CD14-positive monocyte (primary cell): Measurements from ENCODE around the gene MUC5B. TPM values are rescaled to one million over a fixed set of nuclear protein-coding genes. Genes with fewer than 3 reads are reported as not detected.

Experiments used
- DNase-seq, 3 donors: peaks; one replicate each; pipeline ENCODE4 v3.0.0-alpha.2; 2011 to 2022
- H2AFZ ChIP-seq: 2 replicates; pipeline ENCODE4 v1.6.0; 2012; ENCODE audit warnings: mild to moderate bottlenecking, low read depth, low read length, inconsistent platforms; ENCODE audit not compliant: insufficient read depth, poor library complexity, severe bottlenecking
- H3K27ac ChIP-seq, 2 donors: 1 replicate in 1 of 2; 2 replicates in 1 of 2; pipeline ENCODE4 v1.5.1; 2012 to 2013; ENCODE audit warnings: low read length in 2 of 2, control low read depth in 1 of 2, inconsistent platforms in 1 of 2, low read depth in 1 of 2, mild to moderate bottlenecking in 1 of 2
- H3K27me3 ChIP-seq, 2 donors: one replicate each; pipeline versions ENCODE4 v1.6.0 to v1.6.1; 2011 to 2013; ENCODE audit warnings: low read length in 2 of 2; ENCODE audit not compliant: control insufficient read depth in 2 of 2, insufficient read depth in 2 of 2
- H3K36me3 ChIP-seq, 2 donors: replicated peaks in 1 of 2; 1 replicate in 1 of 2; 2 replicates in 1 of 2; pipeline versions ENCODE4 v1.5.1 to v1.6.1; 2012 to 2013; ENCODE audit warnings: low read length in 2 of 2, control low read depth in 1 of 2, inconsistent platforms in 1 of 2, mild to moderate bottlenecking in 1 of 2; ENCODE audit not compliant: insufficient read depth in 2 of 2, control insufficient read depth in 1 of 2
- H3K4me1 ChIP-seq, 2 donors: 1 replicate in 1 of 2; 2 replicates in 1 of 2; pipeline versions ENCODE4 v1.5.1 to v1.6.1; 2012 to 2013; ENCODE audit warnings: low read length in 2 of 2, control low read depth in 1 of 2, inconsistent platforms in 1 of 2, mild to moderate bottlenecking in 1 of 2, moderate library complexity in 1 of 2; ENCODE audit not compliant: insufficient read depth in 2 of 2, control insufficient read depth in 1 of 2
- H3K4me2 ChIP-seq: replicated peaks from 2 replicates; pipeline ENCODE3; 2012; ENCODE audit warnings: low read length, moderate library complexity, mild to moderate bottlenecking; ENCODE audit not compliant: poor library complexity, severe bottlenecking; ENCODE audit errors: extremely low read depth
- H3K4me3 ChIP-seq, 3 experiments: fragments of 200-600 bp in 1 of 3; sonication (generic) in 1 of 3; replicated peaks in 1 of 3; 1 replicate in 2 of 3; 2 replicates in 1 of 3; pipeline ENCODE4 v1.5.1; 2011 to 2013; ENCODE audit warnings: low read length in 3 of 3, mild to moderate bottlenecking in 3 of 3, control low read depth in 2 of 3, low read depth in 2 of 3, inconsistent platforms in 1 of 3, moderate library complexity in 1 of 3
- H3K79me2 ChIP-seq: 2 replicates; pipeline ENCODE4 v1.6.0; 2012; ENCODE audit warnings: mild to moderate bottlenecking, control low read depth, inconsistent platforms, low read length, moderate library complexity; ENCODE audit not compliant: insufficient read depth
- H3K9ac ChIP-seq: 2 replicates; pipeline ENCODE4 v1.6.0; 2017; ENCODE audit warnings: low read length, mild to moderate bottlenecking; ENCODE audit not compliant: insufficient read depth, poor library complexity, severe bottlenecking
- H3K9me3 ChIP-seq, 2 donors: replicated peaks in 1 of 2; 1 replicate in 1 of 2; 2 replicates in 1 of 2; pipeline versions ENCODE4 v1.5.1 to v1.6.1; 2012 to 2013; ENCODE audit warnings: low read length in 2 of 2, control low read depth in 1 of 2; ENCODE audit not compliant: control insufficient read depth in 1 of 2, insufficient read depth in 1 of 2
- H4K20me1 ChIP-seq: 2 replicates; pipeline ENCODE4 v1.6.0; 2012; ENCODE audit warnings: mild to moderate bottlenecking, low read length, control low read depth, moderate library complexity; ENCODE audit not compliant: insufficient read depth
- H3K27ac Mint-ChIP-seq, 7 donors: one replicate each; pipeline ENCODE4 v1.8.0; 2020; ENCODE audit warnings: mild to moderate bottlenecking in 7 of 7, mixed read lengths in 7 of 7, moderate library complexity in 6 of 7, inconsistent platforms in 2 of 7
- H3K27me3 Mint-ChIP-seq, 3 donors: one replicate each; pipeline ENCODE4 v1.8.0; 2021 to 2022; ENCODE audit warnings: low read depth in 3 of 3, mild to moderate bottlenecking in 3 of 3, mixed read lengths in 3 of 3, moderate library complexity in 3 of 3, inconsistent platforms in 1 of 3
- H3K36me3 Mint-ChIP-seq, 2 donors: one replicate each; pipeline ENCODE4 v1.8.0; 2020; ENCODE audit warnings: mixed read lengths in 2 of 2, inconsistent platforms in 1 of 2, mild to moderate bottlenecking in 1 of 2
- H3K4me1 Mint-ChIP-seq: one replicate; pipeline ENCODE4 v1.8.0; 2020; ENCODE audit warnings: mild to moderate bottlenecking, mixed read lengths
- H3K4me3 Mint-ChIP-seq, 2 donors: one replicate each; pipeline ENCODE4 v1.8.0; 2020; ENCODE audit warnings: mild to moderate bottlenecking in 2 of 2, mixed read lengths in 2 of 2, moderate library complexity in 1 of 2
- H3K9me3 Mint-ChIP-seq, 7 donors: one replicate each; pipeline ENCODE4 v1.8.0; 2020 to 2022; ENCODE audit warnings: mixed read lengths in 7 of 7, mild to moderate bottlenecking in 6 of 7, moderate library complexity in 6 of 7, inconsistent platforms in 2 of 7
- WGBS: methylation state at CpG from one replicate; pipeline ENCODE4 v1.1.5; 2013; ENCODE audit warnings: missing lambda C conversion rate; ENCODE audit not compliant: insufficient coverage; 5-methylcytosine and 5-hydroxymethylcytosine counted together
- intact Hi-C, 2 donors: fragments of 100-400 bp; cut with micrococcal nuclease; formaldehyde crosslinking; loops; one replicate each; pipeline versions ENCODE4 v1.15.0 to v1.15.1; 2023
- polyA plus RNA-seq, 3 donors: library from polyadenylated mRNA; depleted of rRNA in 1 of 3; unstranded in 2 of 3; stranded (reverse) in 1 of 3; fragments of 300-500 nt in 2 of 3; fragments of >200 nt in 1 of 3; fragmentation: Illumina TruSeq in 2 of 3; gene quantifications; 1 replicate in 2 of 3; 2 replicates in 1 of 3; pipeline ENCODE4 v1.2.3, GENCODE V29; 2012 to 2021
- TF ChIP-seq, protein P1 (sequence below): fragments of 200-600 bp; IDR thresholded peaks from one replicate; pipeline ENCODE4 v1.8.0; 2022; ENCODE audit warnings: antibody characterized with exemption, mild to moderate bottlenecking

MUC5B gene
- polyA plus RNA-seq, 3 donors: not detected

DNA sequence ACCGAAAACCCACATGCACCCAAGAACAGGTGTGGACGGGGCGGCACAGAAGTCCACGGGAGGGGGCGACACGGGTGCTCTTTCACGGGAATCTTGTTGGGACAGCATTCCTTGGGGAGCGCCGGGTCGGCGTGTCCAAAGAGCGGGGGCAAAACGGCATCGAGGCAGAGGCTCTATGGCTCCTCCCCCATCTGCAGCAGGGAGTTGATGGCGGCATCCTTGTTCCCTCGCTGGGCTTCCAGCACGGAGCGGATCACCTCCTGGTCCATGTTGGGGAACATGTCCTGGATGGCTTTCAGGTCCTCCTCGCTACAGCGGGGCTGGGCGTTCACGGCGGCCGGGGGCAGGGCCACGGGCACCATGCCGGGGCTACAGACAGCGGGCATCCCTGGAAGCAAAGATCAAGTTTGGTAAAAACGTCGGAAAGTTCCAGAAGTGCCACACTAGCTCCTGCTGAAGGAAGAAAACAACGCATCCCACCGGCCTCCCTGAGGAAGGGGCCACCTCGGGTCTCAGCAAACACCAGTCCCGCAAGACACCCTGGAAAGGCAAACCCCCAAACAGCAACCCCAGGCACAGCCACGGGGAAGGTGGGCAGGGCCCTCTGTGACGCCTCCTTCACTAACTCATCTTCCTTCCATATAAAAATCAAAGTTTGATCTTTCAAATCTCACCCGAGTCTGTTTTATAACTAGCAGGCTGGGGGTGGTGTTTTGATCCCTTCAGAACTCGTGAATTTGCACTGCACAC lies 54.2 kb downstream of the MUC5B start:
- H3K4me1 ChIP-seq: no peaks in the 10 kb centered on the region
- H3K9me3 ChIP-seq: no peaks in the 10 kb centered on the region
- no peaks in the 10 kb centered on the region for H3K4me1 Mint-ChIP-seq
- H3K4me3 ChIP-seq: no peak overlapping the region
- TF ChIP-seq, protein P1, sequence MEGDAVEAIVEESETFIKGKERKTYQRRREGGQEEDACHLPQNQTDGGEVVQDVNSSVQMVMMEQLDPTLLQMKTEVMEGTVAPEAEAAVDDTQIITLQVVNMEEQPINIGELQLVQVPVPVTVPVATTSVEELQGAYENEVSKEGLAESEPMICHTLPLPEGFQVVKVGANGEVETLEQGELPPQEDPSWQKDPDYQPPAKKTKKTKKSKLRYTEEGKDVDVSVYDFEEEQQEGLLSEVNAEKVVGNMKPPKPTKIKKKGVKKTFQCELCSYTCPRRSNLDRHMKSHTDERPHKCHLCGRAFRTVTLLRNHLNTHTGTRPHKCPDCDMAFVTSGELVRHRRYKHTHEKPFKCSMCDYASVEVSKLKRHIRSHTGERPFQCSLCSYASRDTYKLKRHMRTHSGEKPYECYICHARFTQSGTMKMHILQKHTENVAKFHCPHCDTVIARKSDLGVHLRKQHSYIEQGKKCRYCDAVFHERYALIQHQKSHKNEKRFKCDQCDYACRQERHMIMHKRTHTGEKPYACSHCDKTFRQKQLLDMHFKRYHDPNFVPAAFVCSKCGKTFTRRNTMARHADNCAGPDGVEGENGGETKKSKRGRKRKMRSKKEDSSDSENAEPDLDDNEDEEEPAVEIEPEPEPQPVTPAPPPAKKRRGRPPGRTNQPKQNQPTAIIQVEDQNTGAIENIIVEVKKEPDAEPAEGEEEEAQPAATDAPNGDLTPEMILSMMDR: no peak
- DNase-seq: no peak
- no peaks in the 10 kb centered on the region for H3K27me3 ChIP-seq
- 96% methylated on average over 35 of the region's 37 CpGs for WGBS
- H3K9me3 Mint-ChIP-seq: peaks cover 0 to 3% (median 0%) of the 10 kb centered on the region in 7 donors
- H3K9ac ChIP-seq: no peak overlapping the region
- no peak overlapping the region for H3K4me3 Mint-ChIP-seq
- H2AFZ ChIP-seq: no peak overlapping the region
- peaks cover 82 to 89% of the 10 kb centered on the region in 2 donors for H3K36me3 ChIP-seq
- no peak overlapping the region for H3K27ac ChIP-seq
- peaks cover 60 to 88% of the 10 kb centered on the region in 2 donors for H3K36me3 Mint-ChIP-seq
- H3K79me2 ChIP-seq: peaks cover 12% of the 10 kb centered on the region
- H3K27ac Mint-ChIP-seq: no peak overlapping the region
- H4K20me1 ChIP-seq: peaks cover 92% of the 10 kb centered on the region
- H3K4me2 ChIP-seq: no peak overlapping the region
- H3K27me3 Mint-ChIP-seq: peaks cover 0 to 3% (median 0%) of the 10 kb centered on the region in 3 donors
- intact Hi-C loops: no loop called here

DNA sequence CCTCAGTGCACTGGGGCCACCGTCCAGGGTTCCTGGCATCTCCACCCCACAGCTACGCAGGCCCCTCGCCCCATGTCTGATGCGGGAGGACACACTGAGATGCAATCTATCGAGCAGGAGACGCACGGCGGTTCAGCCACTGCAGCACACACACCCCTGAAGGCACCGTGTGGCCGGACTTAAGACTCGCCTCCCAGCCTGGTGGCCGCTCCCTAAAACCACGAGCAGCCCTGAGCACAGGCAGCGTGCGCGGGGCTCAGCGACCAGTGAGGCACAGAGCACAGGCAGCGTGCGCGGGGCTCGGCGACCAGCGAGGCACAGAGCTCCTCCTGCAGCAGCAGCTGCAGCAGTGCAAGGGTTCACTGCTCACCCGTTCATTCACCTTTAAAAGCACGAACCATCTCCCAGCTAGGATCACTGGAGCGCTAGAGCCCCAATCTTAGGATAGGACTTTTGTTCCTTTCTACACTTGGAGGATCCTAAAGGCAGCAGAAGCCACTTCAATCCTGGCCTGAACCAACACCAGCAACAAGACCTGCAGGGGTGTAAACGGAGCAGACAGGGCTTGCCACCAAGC lies 55.2 kb downstream of the MUC5B start:
- no peak overlapping the region for H3K27ac ChIP-seq
- peaks cover 12% of the 10 kb centered on the region for H3K79me2 ChIP-seq
- Mint-ChIP-seq H3K9me3 (peaks cover 0 to 3% (median 0%) of the 10 kb centered on the region in 7 donors), H3K27ac (no peak overlapping the region), H3K4me3 (no peak overlapping the region), H3K36me3 (peaks cover 64 to 87% of the 10 kb centered on the region in 2 donors), H3K27me3 (peaks cover 0 to 3% (median 0%) of the 10 kb centered on the region in 3 donors), H3K4me1 (no peaks in the 10 kb centered on the region)
- WGBS: 94% methylated on average over 26 of the region's 27 CpGs
- TF ChIP-seq, protein P1: no peak
- H3K4me2 ChIP-seq: no peak overlapping the region
- H4K20me1 ChIP-seq: peaks cover 91% of the 10 kb centered on the region
- H2AFZ ChIP-seq: no peak overlapping the region
- no peak overlapping the region for H3K4me3 ChIP-seq
- no peak for DNase-seq
- H3K4me1 ChIP-seq: no peaks in the 10 kb centered on the region
- intact Hi-C loops: no loop called here
- no peaks in the 10 kb centered on the region for H3K27me3 ChIP-seq
- H3K9me3 ChIP-seq: no peaks in the 10 kb centered on the region
- H3K9ac ChIP-seq: no peak overlapping the region
- peaks cover 85 to 88% of the 10 kb centered on the region in 2 donors for H3K36me3 ChIP-seq
